ENCODE data around the gene ARF1.

Gene ARF1

GRCh38 chr1:228131766-228132165 is 49.3 kb downstream of the ARF1 start:
- no peak for DNase-seq

GRCh38 chr1:228134591-228134990 is 52.1 kb downstream of the ARF1 start:
- DNase-seq, result no peak

GRCh38 chr1:228136901-228137300 is 54.4 kb downstream of the ARF1 start:
- peak; percentile 13 for DNase-seq

- no peak for DNase-seq
Observed at GRCh38 chr1:228139406-228139930, 57.0 kb downstream of the ARF1 start.

- peak; percentile 100 for DNase-seq
Observed at GRCh38 chr1:228139931-228140723, 57.6 kb downstream of the ARF1 start, which contains the start of gene GUK1. Gene GUK1 (plus strand): TSS chr1:228140279. CDS start chr1:228140303, 24 bp downstream.

- peak; percentile 10 for DNase-seq
Observed at GRCh38 chr1:228140724-228141225, 58.3 kb downstream of the ARF1 start.

- peak; percentile 39 for DNase-seq
Observed at GRCh38 chr1:228141226-228142044, 58.9 kb downstream of the ARF1 start.

GRCh38 chr1:228142155-228142691 is 59.7 kb downstream of the ARF1 start:
- DNase-seq, result no peak

- no peak for DNase-seq
Observed at GRCh38 chr1:228142701-228143136, 60.2 kb downstream of the ARF1 start.

GRCh38 chr1:228143480-228144192 is 61.1 kb downstream of the ARF1 start:
- DNase-seq, result no peak

- no peak for DNase-seq
Observed at GRCh38 chr1:228144193-228144992, 61.9 kb downstream of the ARF1 start.

GRCh38 chr1:228144993-228145343 is 62.5 kb downstream of the ARF1 start:
- DNase-seq, result no peak

GRCh38 chr1:228145463-228146416 is 63.2 kb downstream of the ARF1 start:
- DNase-seq, result no peak

- no peak for DNase-seq
Observed at GRCh38 chr1:228146417-228147150, 64.1 kb downstream of the ARF1 start.

GRCh38 chr1:228147151-228147693 is 64.7 kb downstream of the ARF1 start:
- DNase-seq, result no peak

- no peak for DNase-seq
Observed at GRCh38 chr1:228147768-228148167, 65.3 kb downstream of the ARF1 start.

- no peak for DNase-seq
Observed at GRCh38 chr1:228148196-228148861, 65.8 kb downstream of the ARF1 start.

All from CD4-positive, alpha-beta T cell treated with Interleukin-4 for 4 hours (primary cell).